Measurements from ENCODE around the gene PTPRD.

GRCh38 chr9:9182431-9182830 is 1430.4 kb downstream of the PTPRD start:
- TF ChIP-seq TAF1 (IDR thresholded peaks at IDR 0.05; ENCODE audit: borderline replicate concordance, insufficient read depth, low read length) (no peak), SIN3A (IDR thresholded peaks at IDR 0.05; ENCODE audit: borderline replicate concordance, insufficient read depth, low read length) (no peak), REST (IDR thresholded peaks at IDR 0.05; ENCODE audit: insufficient read depth in 1 of 2, low read depth in 2 of 2, low read length in 2 of 2) (no peak), POLR2AphosphoS5 (IDR thresholded peaks at IDR 0.05; ENCODE audit: low read depth, low read length) (no peak)

Data from PFSK-1 (cell line).